ENCODE measurements around the gene DCLK2. TPM values are rescaled to one million over a fixed set of nuclear protein-coding genes. Genes with fewer than 3 reads are reported as not detected.

DCLK2 gene
- total RNA-seq, 3 donors from 2014 or later (not counting 1 experiment from before 2014, with no cell fraction given), result 0.31 TPM; not detected in 2

DNA sequence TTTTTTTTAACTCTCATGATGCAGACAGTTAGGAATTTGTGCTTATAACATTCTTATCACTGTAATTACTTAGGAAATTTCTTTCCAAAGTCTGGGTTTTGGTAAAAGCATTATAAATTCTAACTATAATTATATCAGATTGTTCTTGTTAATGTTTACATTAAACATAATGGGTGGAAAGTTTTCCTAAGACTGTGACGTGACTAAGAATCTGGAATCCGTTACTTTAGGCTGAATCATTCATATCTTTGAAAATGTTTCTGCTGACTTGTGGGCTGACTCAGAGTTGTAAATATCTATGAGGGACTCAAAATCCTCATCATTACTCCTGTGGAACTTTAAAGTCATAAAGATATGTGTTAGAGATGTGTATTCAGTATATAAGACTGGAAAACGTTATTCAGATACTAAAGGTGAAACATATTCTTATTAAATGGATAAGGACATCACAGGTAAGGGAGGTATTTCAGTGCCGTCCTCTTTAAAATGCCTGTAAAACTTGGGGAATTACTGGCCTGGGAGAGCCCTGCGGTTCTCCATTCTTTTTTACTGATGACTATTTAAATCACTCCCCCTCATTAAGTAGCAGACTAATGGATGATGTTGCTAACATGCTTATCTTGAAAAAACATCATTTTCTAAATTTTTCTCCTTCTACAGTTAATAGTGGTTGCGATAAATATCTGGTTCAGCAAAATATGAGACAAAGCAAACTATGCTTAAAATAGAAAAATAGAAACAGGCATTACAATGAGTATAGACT lies 159.0 kb downstream of the DCLK2 start:
- 79% methylated on average over 3 of the region's 6 CpGs for WGBS (ENCODE audit: insufficient coverage)
- no peak overlapping the region for H3K4me3 ChIP-seq (ENCODE audit: low read length)
- Mint-ChIP-seq H3K36me3 (no peaks in the 10 kb centered on the region), H3K27ac (no peak overlapping the region), H3K9me3 (no peaks in the 10 kb centered on the region), H3K4me3 (no peak overlapping the region), H3K27me3 (ENCODE audit: low read depth in 2 of 2) (peaks cover 4 to 8% of the 10 kb centered on the region in 2 donors), H3K4me1 (no peaks in the 10 kb centered on the region)
- H3K27me3 ChIP-seq (ENCODE audit: control insufficient read depth, insufficient read depth, low read length), result no peaks in the 10 kb centered on the region
- H3K36me3 ChIP-seq (ENCODE audit: control insufficient read depth, insufficient read depth, low read length), result no peaks in the 10 kb centered on the region
- H3K27ac ChIP-seq (ENCODE audit: low read length), result no peak overlapping the region
- no peaks in the 10 kb centered on the region for H3K9me3 ChIP-seq (ENCODE audit: control insufficient read depth, insufficient read depth, low read length)
- ATAC-seq, result no peak
- TF ChIP-seq CTCF (IDR thresholded peaks at IDR 0.05), result no peak
- intact Hi-C loops (cut with micrococcal nuclease), result no loop called here
- H3K4me1 ChIP-seq (ENCODE audit: control insufficient read depth, insufficient read depth, low read length), result no peaks in the 10 kb centered on the region
- no peak for DNase-seq

- Histone ChIP-seq H3K4me1 (ENCODE audit: control insufficient read depth, insufficient read depth, low read length) (no peaks in the 10 kb centered on the region), H3K36me3 (ENCODE audit: control insufficient read depth, insufficient read depth, low read length) (no peaks in the 10 kb centered on the region), H3K9me3 (ENCODE audit: control insufficient read depth, insufficient read depth, low read length) (no peaks in the 10 kb centered on the region), H3K27ac (ENCODE audit: low read length) (no peak overlapping the region), H3K27me3 (ENCODE audit: control insufficient read depth, insufficient read depth, low read length) (no peaks in the 10 kb centered on the region), H3K4me3 (ENCODE audit: low read length) (no peak overlapping the region)
- DNase-seq (no peak), ATAC-seq (no peak)
- Mint-ChIP-seq H3K27me3 (ENCODE audit: low read depth in 2 of 2) (peaks cover 4 to 9% of the 10 kb centered on the region in 2 donors), H3K4me1 (no peaks in the 10 kb centered on the region), H3K27ac (no peak overlapping the region), H3K4me3 (no peak overlapping the region), H3K36me3 (no peaks in the 10 kb centered on the region), H3K9me3 (no peaks in the 10 kb centered on the region)
- TF ChIP-seq CTCF (IDR thresholded peaks at IDR 0.05), result no peak
- WGBS (ENCODE audit: insufficient coverage), result 91% methylated on average over 1 of the region's 1 CpG
- intact Hi-C loops (cut with micrococcal nuclease), result no loop called here
Observed at GRCh38 chr4:150238591-150238990, 160.3 kb downstream of the DCLK2 start.

DNA sequence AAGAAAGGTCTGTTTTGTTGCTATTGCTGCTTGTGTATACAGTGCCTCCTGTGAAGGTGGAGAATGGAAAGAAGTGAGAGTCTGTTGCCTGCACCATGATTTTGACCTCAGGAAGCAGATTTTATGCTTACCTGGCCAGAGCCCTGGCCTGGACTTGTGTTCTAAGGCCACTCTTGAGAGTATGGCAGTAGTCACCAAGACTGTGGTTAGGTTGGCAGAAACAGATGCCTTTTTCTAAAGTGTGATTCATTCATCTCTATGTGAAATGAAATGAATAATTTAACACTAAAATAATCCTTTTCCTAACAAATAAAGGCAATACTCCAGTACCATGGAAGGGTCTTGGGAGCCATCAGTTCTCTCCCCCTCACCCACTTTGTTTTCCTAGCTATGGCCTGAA lies 161.8 kb downstream of the DCLK2 start:
- H3K4me3 ChIP-seq (ENCODE audit: low read length), result no peak overlapping the region
- intact Hi-C loops (cut with micrococcal nuclease), result no loop called here
- TF ChIP-seq CTCF (IDR thresholded peaks at IDR 0.05), result no peak
- no peaks in the 10 kb centered on the region for H3K36me3 ChIP-seq (ENCODE audit: control insufficient read depth, insufficient read depth, low read length)
- H3K27me3 ChIP-seq (ENCODE audit: control insufficient read depth, insufficient read depth, low read length), result no peaks in the 10 kb centered on the region
- H3K9me3 ChIP-seq (ENCODE audit: control insufficient read depth, insufficient read depth, low read length), result no peaks in the 10 kb centered on the region
- H3K4me1 ChIP-seq (ENCODE audit: control insufficient read depth, insufficient read depth, low read length), result no peaks in the 10 kb centered on the region
- H3K4me3 Mint-ChIP-seq, result no peak overlapping the region
- DNase-seq (no peak), ATAC-seq (no peak)
- no peak overlapping the region for H3K27ac Mint-ChIP-seq
- peaks cover 4 to 9% of the 10 kb centered on the region in 2 donors for H3K27me3 Mint-ChIP-seq (ENCODE audit: low read depth in 2 of 2)
- H3K27ac ChIP-seq (ENCODE audit: low read length), result no peak overlapping the region
- H3K9me3 Mint-ChIP-seq, result no peaks in the 10 kb centered on the region
- H3K4me1 Mint-ChIP-seq, result peaks cover 1 to 2% of the 10 kb centered on the region in 2 donors
- no peaks in the 10 kb centered on the region for H3K36me3 Mint-ChIP-seq
